Stomach smooth muscle (tissue), 2 donors: ENCODE data around the gene MYRF.
A peak's percentile ranks its signal among the peaks of the same experiment; 100 is the strongest.

Experiments
- H3K27ac ChIP-seq: one replicate; pipeline ENCODE4 v1.7.0; 2013; ENCODE audit warnings: mild to moderate bottlenecking, low read length, inconsistent platforms
- H3K27me3 ChIP-seq, 2 donors: one replicate each; pipeline ENCODE4 v1.7.0; 2013; ENCODE audit warnings: low read length in 2 of 2; ENCODE audit not compliant: insufficient read depth in 2 of 2, control insufficient read depth in 1 of 2
- H3K36me3 ChIP-seq, 2 donors: one replicate each; pipeline ENCODE4 v1.7.0; 2013; ENCODE audit warnings: low read length in 2 of 2; ENCODE audit not compliant: control insufficient read depth in 2 of 2, insufficient read depth in 2 of 2
- H3K4me1 ChIP-seq: one replicate; pipeline ENCODE4 v1.7.0; 2013; ENCODE audit warnings: low read length; ENCODE audit not compliant: control insufficient read depth, insufficient read depth
- H3K4me3 ChIP-seq, 2 donors: one replicate each; pipeline ENCODE4 v1.7.0; 2013; ENCODE audit warnings: low read length in 2 of 2
- H3K9ac ChIP-seq, 2 donors: one replicate each; pipeline ENCODE4 v1.7.0; 2013; ENCODE audit warnings: low read length in 2 of 2, mild to moderate bottlenecking in 1 of 2
- H3K9me3 ChIP-seq, 2 donors: one replicate each; pipeline ENCODE4 v1.7.0; 2013; ENCODE audit warnings: low read length in 2 of 2; ENCODE audit not compliant: control insufficient read depth in 2 of 2
- donor health status: healthy.
- donor health status: Pancreatic carcinoma.

Gene MYRF

GRCh38 chr11:61777234-61778090 is 25.0 kb downstream of the MYRF start:
- H3K9ac ChIP-seq = no peak overlapping the region
- H3K4me3 ChIP-seq = peak overlapping the region in 1 of 2 donors; percentile 44
- H3K4me1 ChIP-seq = peaks cover 2% of the 10 kb centered on the region
- H3K27ac ChIP-seq = no peak overlapping the region
- no peaks in the 10 kb centered on the region for H3K9me3 ChIP-seq
- H3K27me3 ChIP-seq = no peaks in the 10 kb centered on the region
- H3K36me3 ChIP-seq = no peaks in the 10 kb centered on the region

- Histone ChIP-seq H3K27ac (no peak overlapping the region), H3K36me3 (peaks cover 0 to 3% of the 10 kb centered on the region in 2 donors), H3K27me3 (no peaks in the 10 kb centered on the region), H3K9me3 (no peaks in the 10 kb centered on the region), H3K4me1 (peaks cover 2% of the 10 kb centered on the region), H3K4me3 (no peak overlapping the region), H3K9ac (no peak overlapping the region)
Measured at GRCh38 chr11:61778357-61778886, 26.0 kb downstream of the MYRF start.

GRCh38 chr11:61778920-61779650 is 26.6 kb downstream of the MYRF start:
- no peaks in the 10 kb centered on the region for H3K27me3 ChIP-seq
- no peaks in the 10 kb centered on the region for H3K9me3 ChIP-seq
- peaks cover 0 to 5% of the 10 kb centered on the region in 2 donors for H3K36me3 ChIP-seq
- no peak overlapping the region for H3K4me3 ChIP-seq
- no peak overlapping the region for H3K9ac ChIP-seq
- H3K27ac ChIP-seq = no peak overlapping the region
- peaks cover 2% of the 10 kb centered on the region for H3K4me1 ChIP-seq

GRCh38 chr11:61779666-61780525 is 27.5 kb downstream of the MYRF start:
- peaks cover 7 to 10% of the 10 kb centered on the region in 2 donors for H3K36me3 ChIP-seq
- no peak overlapping the region for H3K27ac ChIP-seq

GRCh38 chr11:61780581-61781162 is 28.2 kb downstream of the MYRF start:
- Histone ChIP-seq H3K9me3 (no peaks in the 10 kb centered on the region), H3K27ac (no peak overlapping the region), H3K4me3 (no peak overlapping the region), H3K36me3 (peaks cover 7 to 10% of the 10 kb centered on the region in 2 donors), H3K9ac (no peak overlapping the region), H3K27me3 (no peaks in the 10 kb centered on the region), H3K4me1 (peaks cover 2% of the 10 kb centered on the region)

More at GRCh38 chr11:61779666-61780525, 27.5 kb downstream of the MYRF start:
- Histone ChIP-seq H3K4me1 (peaks cover 2% of the 10 kb centered on the region), H3K9ac (no peak overlapping the region), H3K4me3 (no peak overlapping the region), H3K9me3 (no peaks in the 10 kb centered on the region), H3K27me3 (no peaks in the 10 kb centered on the region)

- no peak overlapping the region for H3K27ac ChIP-seq
- peaks cover 2% of the 10 kb centered on the region for H3K4me1 ChIP-seq
- H3K9me3 ChIP-seq = no peaks in the 10 kb centered on the region
- H3K4me3 ChIP-seq = no peak overlapping the region
- no peak overlapping the region for H3K9ac ChIP-seq
- H3K27me3 ChIP-seq = no peaks in the 10 kb centered on the region
- H3K36me3 ChIP-seq = peaks cover 10 to 14% of the 10 kb centered on the region in 2 donors
Measured at GRCh38 chr11:61781585-61781984, 29.1 kb downstream of the MYRF start.

- Histone ChIP-seq H3K9me3 (no peaks in the 10 kb centered on the region), H3K36me3 (peaks cover 17 to 22% of the 10 kb centered on the region in 2 donors), H3K4me3 (no peak overlapping the region), H3K27me3 (no peaks in the 10 kb centered on the region), H3K27ac (no peak overlapping the region), H3K9ac (no peak overlapping the region), H3K4me1 (no peaks in the 10 kb centered on the region)
Measured at GRCh38 chr11:61782299-61782698, 29.9 kb downstream of the MYRF start.

GRCh38 chr11:61782841-61783240 is 30.4 kb downstream of the MYRF start:
- Histone ChIP-seq H3K27me3 (no peaks in the 10 kb centered on the region), H3K9ac (no peak overlapping the region), H3K4me1 (no peaks in the 10 kb centered on the region), H3K4me3 (no peak overlapping the region), H3K9me3 (no peaks in the 10 kb centered on the region), H3K36me3 (peaks cover 22 to 27% of the 10 kb centered on the region in 2 donors), H3K27ac (no peak overlapping the region)

- no peaks in the 10 kb centered on the region for H3K4me1 ChIP-seq
- no peak overlapping the region for H3K9ac ChIP-seq
- H3K9me3 ChIP-seq = no peaks in the 10 kb centered on the region
- no peak overlapping the region for H3K27ac ChIP-seq
- H3K27me3 ChIP-seq = no peaks in the 10 kb centered on the region
- H3K36me3 ChIP-seq = peaks cover 29 to 37% of the 10 kb centered on the region in 2 donors
- no peak overlapping the region for H3K4me3 ChIP-seq
Measured at GRCh38 chr11:61783717-61784505, 31.5 kb downstream of the MYRF start.
